ENCODE results near the gene RANBP9.

GRCh38 chr6:13586603-13587542 is 124.8 kb downstream of the RANBP9 start:
- no peak for TF ChIP-seq RARB (CRISPR knock-in tag; IDR thresholded peaks at IDR 0.05)
- no peak for TF ChIP-seq TSHZ2 (CRISPR knock-in tag; IDR thresholded peaks at IDR 0.05)
- TF ChIP-seq ZFP3 (CRISPR knock-in tag; IDR thresholded peaks at IDR 0.05), result no peak
- no peak for TF ChIP-seq ZFP30 (CRISPR knock-in tag; IDR thresholded peaks at IDR 0.05)
- no peak for TF ChIP-seq ZNF565 (CRISPR knock-in tag; conservative IDR thresholded peaks at IDR 0.05; ENCODE audit: low read depth)
- TF ChIP-seq CSDC2 (CRISPR knock-in tag; IDR thresholded peaks at IDR 0.05), result no peak
- TF ChIP-seq CREB5 (CRISPR knock-in tag; IDR thresholded peaks at IDR 0.05; ENCODE audit: low read depth), result no peak
- TF ChIP-seq BACH2 (CRISPR knock-in tag; IDR thresholded peaks at IDR 0.05; ENCODE audit: borderline replicate concordance), result no peak
- TF ChIP-seq PATZ1 (CRISPR knock-in tag; IDR thresholded peaks at IDR 0.05; ENCODE audit: borderline replicate concordance), result no peak
- no peak for TF ChIP-seq ESRRG (CRISPR knock-in tag; IDR thresholded peaks at IDR 0.05)
- no peak for TF ChIP-seq SNAI2 (CRISPR knock-in tag; IDR thresholded peaks at IDR 0.05)
- no peak for TF ChIP-seq ISL1 (CRISPR knock-in tag; IDR thresholded peaks at IDR 0.05)
- no peak for TF ChIP-seq ARNTL (CRISPR knock-in tag; IDR thresholded peaks at IDR 0.05; ENCODE audit: borderline replicate concordance, low read depth)

All from SK-N-SH treated with all-trans-retinoic acid at 6 μM for 48 hours (cell line).